KMS-11 (cell line): ENCODE measurements around the gene DYNLRB1.

Experiments used
- H2AFZ ChIP-seq: fragments of 200-600 bp; sonication (generic); 2 replicates; pipeline ENCODE4 v1.6.1; 2016; ENCODE audit warnings: antibody characterized with exemption, mixed run types, low read depth
- H3K27ac ChIP-seq: fragments of 200-600 bp; sonication (generic); 2 replicates; pipeline ENCODE4 v1.6.1; 2016; ENCODE audit warnings: mild to moderate bottlenecking, mixed run types
- H3K27me3 ChIP-seq: fragments of 200-600 bp; sonication (generic); 2 replicates; pipeline ENCODE4 v1.6.1; 2017; ENCODE audit warnings: mild to moderate bottlenecking, low read depth, mixed run types, moderate library complexity; ENCODE audit not compliant: insufficient read depth
- H3K36me3 ChIP-seq: fragments of 200-600 bp; sonication (generic); 2 replicates; pipeline ENCODE4 v1.6.1; 2017; ENCODE audit warnings: mild to moderate bottlenecking, mixed run types; ENCODE audit not compliant: insufficient read depth
- H3K4me1 ChIP-seq: fragments of 200-600 bp; sonication (generic); 2 replicates; pipeline ENCODE4 v1.6.1; 2016; ENCODE audit warnings: mild to moderate bottlenecking, low read depth, mixed run types; ENCODE audit not compliant: poor library complexity, severe bottlenecking
- H3K4me2 ChIP-seq: fragments of 200-600 bp; sonication (generic); 2 replicates; pipeline ENCODE4 v1.7.0; 2016; ENCODE audit warnings: mild to moderate bottlenecking, mixed run types
- H3K4me3 ChIP-seq: fragments of 200-600 bp; sonication (generic); IDR thresholded peaks from 2 replicates; pipeline ENCODE4 v1.6.1; 2017; ENCODE audit warnings: low read depth, low read length, mixed read lengths; ENCODE audit not compliant: insufficient read depth
- H3K79me2 ChIP-seq: fragments of 200-600 bp; sonication (generic); 2 replicates; pipeline ENCODE4 v1.6.1; 2016; ENCODE audit warnings: low read depth, mixed run types; ENCODE audit not compliant: insufficient read depth
- H3K9ac ChIP-seq: fragments of 200-600 bp; sonication (generic); 2 replicates; pipeline ENCODE4 v1.6.1; 2016; ENCODE audit warnings: mild to moderate bottlenecking, mixed run types
- H4K20me1 ChIP-seq: fragments of 200-600 bp; sonication (generic); 2 replicates; pipeline ENCODE4 v1.6.1; 2016; ENCODE audit warnings: mild to moderate bottlenecking, mixed run types; ENCODE audit not compliant: insufficient read depth
- CTCF ChIP-seq: fragments of 200-600 bp; sonication (generic); conservative IDR thresholded peaks from 2 replicates; pipeline ENCODE4 v1.6.1; 2017; ENCODE audit warnings: low read depth, mild to moderate bottlenecking, antibody characterized with exemption, low read length, moderate library complexity, mixed read lengths

The DYNLRB1 gene

GRCh38 chr20:34525342-34525708, 9.1 kb downstream of the DYNLRB1 start:
- peaks cover 34% of the 10 kb centered on the region for H3K4me1 ChIP-seq
- H3K79me2 ChIP-seq = peaks cover 53% of the 10 kb centered on the region
- no peak overlapping the region for H2AFZ ChIP-seq
- peaks cover 6% of the 10 kb centered on the region; the same call in 1 of the 2 replicates for H3K36me3 ChIP-seq
- H3K27ac ChIP-seq = no peak overlapping the region
- no peaks in the 10 kb centered on the region; the same call in 1 of the 2 replicates for H4K20me1 ChIP-seq
- H3K4me3 ChIP-seq = no peak overlapping the region
- no peak for TF ChIP-seq CTCF
- H3K9ac ChIP-seq = no peak overlapping the region
- H3K27me3 ChIP-seq = no peaks in the 10 kb centered on the region
- no peak overlapping the region for H3K4me2 ChIP-seq

DNA sequence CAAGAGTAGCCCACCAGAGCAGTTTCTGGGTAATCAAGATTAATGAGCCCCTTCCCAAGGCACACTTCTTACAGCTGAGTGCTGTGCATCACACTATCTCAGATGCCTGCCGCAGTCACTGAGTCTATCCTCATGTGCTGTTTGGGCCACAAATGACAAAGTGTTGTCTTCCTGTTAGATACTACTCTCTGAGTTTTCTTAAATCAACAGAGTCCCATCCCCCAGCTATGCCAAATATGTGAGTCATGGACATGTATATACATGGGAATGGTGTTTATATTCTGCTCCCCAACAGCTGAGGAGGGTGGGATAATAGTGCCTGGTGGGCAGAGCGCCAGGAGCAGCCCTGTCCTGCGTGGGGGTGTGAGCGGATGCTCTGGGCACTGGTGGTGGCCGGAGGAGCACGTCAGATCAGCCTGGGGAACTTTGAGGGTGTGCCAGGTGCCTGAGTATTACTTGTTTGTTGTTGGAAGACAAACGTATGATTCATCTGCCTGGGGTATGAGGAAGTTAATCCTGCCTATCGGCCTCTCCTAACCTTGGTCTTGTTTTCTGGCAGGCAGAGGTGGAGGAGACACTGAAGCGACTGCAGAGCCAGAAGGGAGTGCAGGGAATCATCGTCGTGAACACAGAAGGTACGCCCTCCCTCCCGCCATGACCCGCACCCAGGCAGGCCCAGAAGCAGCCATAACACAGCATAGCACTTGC, 9.6 kb downstream of the DYNLRB1 start:
- no peak overlapping the region for H3K4me3 ChIP-seq
- H3K79me2 ChIP-seq = peaks cover 48% of the 10 kb centered on the region
- no peak overlapping the region for H3K9ac ChIP-seq
- H3K4me2 ChIP-seq = no peak overlapping the region
- H3K4me1 ChIP-seq = peaks cover 35% of the 10 kb centered on the region
- no peaks in the 10 kb centered on the region; the same call in 1 of the 2 replicates for H4K20me1 ChIP-seq
- no peaks in the 10 kb centered on the region for H3K27me3 ChIP-seq
- H3K36me3 ChIP-seq = peaks cover 6% of the 10 kb centered on the region; the same call in 1 of the 2 replicates
- no peak overlapping the region for H2AFZ ChIP-seq
- no peak for TF ChIP-seq CTCF
- H3K27ac ChIP-seq = no peak overlapping the region

DNA sequence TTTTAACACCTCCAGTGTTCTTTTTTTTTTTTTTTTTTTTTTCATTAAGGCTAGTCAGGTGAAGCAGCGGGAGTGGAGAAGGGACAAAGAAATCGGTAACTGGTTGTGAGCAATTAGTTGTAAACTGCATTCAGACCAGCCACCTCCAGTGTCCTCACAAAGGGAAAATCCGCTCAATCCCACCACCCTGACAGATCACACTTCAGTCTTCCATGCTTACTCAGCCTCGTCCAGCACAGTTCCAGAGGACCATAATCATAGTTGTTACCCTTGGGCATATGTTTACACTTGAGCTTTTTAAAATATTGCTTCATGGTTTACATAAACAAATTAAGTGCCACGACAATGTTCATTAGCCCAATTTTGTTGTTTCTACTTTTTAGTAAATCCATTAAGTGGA, 10.2 kb downstream of the DYNLRB1 start:
- peaks cover 29% of the 10 kb centered on the region for H3K4me1 ChIP-seq
- H3K36me3 ChIP-seq = peaks cover 6% of the 10 kb centered on the region; the same call in 1 of the 2 replicates
- no peaks in the 10 kb centered on the region; the same call in 1 of the 2 replicates for H4K20me1 ChIP-seq
- H3K27me3 ChIP-seq = no peaks in the 10 kb centered on the region
- no peak overlapping the region for H3K4me3 ChIP-seq
- TF ChIP-seq CTCF = no peak
- no peak overlapping the region for H3K27ac ChIP-seq
- no peak overlapping the region for H2AFZ ChIP-seq
- H3K4me2 ChIP-seq = no peak overlapping the region
- H3K79me2 ChIP-seq = peaks cover 42% of the 10 kb centered on the region
- H3K9ac ChIP-seq = no peak overlapping the region

GRCh38 chr20:34527016-34527415, 10.8 kb downstream of the DYNLRB1 start:
- Histone ChIP-seq H3K36me3 (peaks cover 6% of the 10 kb centered on the region; the same call in 1 of the 2 replicates), H3K9ac (no peak overlapping the region), H2AFZ (no peak overlapping the region), H3K27me3 (no peaks in the 10 kb centered on the region), H3K4me3 (no peak overlapping the region), H3K79me2 (peaks cover 37% of the 10 kb centered on the region), H3K4me1 (peaks cover 26% of the 10 kb centered on the region), H4K20me1 (no peaks in the 10 kb centered on the region; the same call in 1 of the 2 replicates), H3K4me2 (no peak overlapping the region), H3K27ac (no peak overlapping the region)
- TF ChIP-seq CTCF = no peak
